Fibroblast of lung (primary cell): ENCODE data around the gene ZNF3. TPM values are rescaled to one million over a fixed set of nuclear protein-coding genes. Genes with fewer than 3 reads are reported as not detected.

Experiments used
- DNase-seq, 2 donors: peaks; one replicate each; pipeline versions ENCODE4 v3.0.0 to v3.0.0-alpha.2; 2010; ENCODE audit warnings: low read depth in 2 of 2
- H2AFZ ChIP-seq: 2 replicates; pipeline ENCODE4 v1.5.1; 2012; ENCODE audit warnings: low read length, control low read depth, inconsistent platforms
- H3K27ac ChIP-seq: 2 replicates; pipeline ENCODE4 v1.5.1; 2011; ENCODE audit warnings: low read length, control low read depth; ENCODE audit not compliant: insufficient read depth
- H3K27me3 ChIP-seq: 2 replicates; pipeline ENCODE4 v1.5.1; 2011; ENCODE audit warnings: mild to moderate bottlenecking, low read length; ENCODE audit not compliant: control insufficient read depth, insufficient read depth
- H3K36me3 ChIP-seq: 2 replicates; pipeline ENCODE4 v1.5.1; 2011; ENCODE audit warnings: low read length; ENCODE audit not compliant: control insufficient read depth, insufficient read depth
- H3K4me1 ChIP-seq: 2 replicates; pipeline ENCODE4 v1.5.1; 2011; ENCODE audit warnings: low read length; ENCODE audit not compliant: control insufficient read depth, insufficient read depth; ENCODE audit errors: extremely low read depth
- H3K4me2 ChIP-seq: 2 replicates; pipeline ENCODE4 v1.5.1; 2011; ENCODE audit warnings: low read length, control low read depth; ENCODE audit not compliant: insufficient read depth; ENCODE audit errors: extremely low read depth
- H3K4me3 ChIP-seq, 4 experiments: fragments of 200-600 bp in 1 of 4; sonication (generic) in 1 of 4; replicated peaks in 1 of 4; 2 replicates each; pipeline ENCODE4 v1.5.1; 2011 to 2016; ENCODE audit warnings: low read length in 4 of 4, low read depth in 3 of 4, mild to moderate bottlenecking in 3 of 4, control low read depth in 2 of 4, inconsistent platforms in 1 of 4, mixed read lengths in 1 of 4; ENCODE audit not compliant: insufficient read depth in 1 of 4; ENCODE audit errors: control extremely low read depth in 1 of 4
- H3K79me2 ChIP-seq: 2 replicates; pipeline ENCODE4 v1.5.1; 2012; ENCODE audit warnings: mild to moderate bottlenecking, low read length, inconsistent platforms; ENCODE audit not compliant: control insufficient read depth, insufficient read depth
- H3K9ac ChIP-seq: 2 replicates; pipeline ENCODE4 v1.5.1; 2011; ENCODE audit warnings: mild to moderate bottlenecking, low read length, control low read depth; ENCODE audit not compliant: insufficient read depth
- H3K9me3 ChIP-seq: 2 replicates; pipeline ENCODE4 v1.5.1; 2012; ENCODE audit warnings: low read depth, low read length; ENCODE audit not compliant: control insufficient read depth, insufficient read depth
- H4K20me1 ChIP-seq: 2 replicates; pipeline ENCODE4 v1.5.1; 2011; ENCODE audit warnings: low read length; ENCODE audit not compliant: control insufficient read depth, insufficient read depth; ENCODE audit errors: extremely low read depth
- EZH2 ChIP-seq: IDR thresholded peaks from 2 replicates; pipeline ENCODE4 v1.5.1; 2012; ENCODE audit warnings: low read length, control low read depth, mild to moderate bottlenecking; ENCODE audit errors: missing control alignments
- polyA plus RNA-seq, 2 donors: library from polyadenylated mRNA; depleted of rRNA in 1 of 2; stranded (reverse) in 1 of 2; unstranded in 1 of 2; fragments of >200 nt; gene quantifications; 2 replicates each; pipeline ENCODE4 v1.2.1, GENCODE V29; 2011 to 2012; ENCODE audit warnings: missing spikeins in 1 of 2
- total RNA-seq: library from RNA; depleted of rRNA; stranded (reverse); fragments of >200 nt; gene quantifications from 2 replicates; pipeline ENCODE4 v1.2.1, GENCODE V29; 2014
- TF ChIP-seq, protein P1 (sequence below), 2 donors: IDR thresholded peaks in 1 of 2; conservative IDR thresholded peaks in 1 of 2; 1 replicate in 1 of 2; 2 replicates in 1 of 2; pipeline ENCODE4 v1.5.1; 2011 to 2012; ENCODE audit warnings: low read length in 2 of 2, control low read depth in 1 of 2, inconsistent platforms in 1 of 2, low read depth in 1 of 2, mild to moderate bottlenecking in 1 of 2

The ZNF3 gene
- total and polyA plus RNA-seq, 2 donors (not counting 1 experiment from before 2014, with no cell fraction given), result 19.7 to 26.8 TPM

DNA sequence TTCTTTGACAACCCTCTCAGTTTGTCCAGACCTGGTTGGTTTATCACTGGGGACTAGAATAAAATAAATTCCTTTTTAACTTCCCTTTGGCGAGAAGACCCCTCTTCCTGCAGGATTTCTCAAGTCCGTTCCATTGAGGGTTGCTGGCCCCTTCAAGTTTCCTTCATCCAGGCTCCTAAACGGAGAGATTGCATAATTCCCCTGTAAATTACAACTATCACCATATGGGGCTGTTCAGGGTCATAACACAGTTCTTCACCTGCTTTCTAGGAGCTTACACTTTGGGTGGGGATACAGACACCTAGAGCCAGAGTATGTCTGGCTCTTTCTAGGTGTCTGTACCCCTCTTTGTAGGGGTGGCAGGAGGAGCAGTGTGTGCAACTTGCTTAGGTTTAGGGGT, 4.0 kb upstream of the ZNF3 start:
- Histone ChIP-seq H3K27ac (no peak overlapping the region), H4K20me1 (no peaks in the 10 kb centered on the region), H3K27me3 (no peaks in the 10 kb centered on the region), H3K4me3 (no peak overlapping the region), H3K79me2 (peaks cover 23% of the 10 kb centered on the region), H3K4me2 (no peak overlapping the region), H3K4me1 (peaks cover 24% of the 10 kb centered on the region), H2AFZ (no peak overlapping the region), H3K9me3 (no peaks in the 10 kb centered on the region), H3K36me3 (peaks cover 3% of the 10 kb centered on the region), H3K9ac (no peak overlapping the region)
- no peak for DNase-seq
- no peak for TF ChIP-seq EZH2
- TF ChIP-seq, protein P1, sequence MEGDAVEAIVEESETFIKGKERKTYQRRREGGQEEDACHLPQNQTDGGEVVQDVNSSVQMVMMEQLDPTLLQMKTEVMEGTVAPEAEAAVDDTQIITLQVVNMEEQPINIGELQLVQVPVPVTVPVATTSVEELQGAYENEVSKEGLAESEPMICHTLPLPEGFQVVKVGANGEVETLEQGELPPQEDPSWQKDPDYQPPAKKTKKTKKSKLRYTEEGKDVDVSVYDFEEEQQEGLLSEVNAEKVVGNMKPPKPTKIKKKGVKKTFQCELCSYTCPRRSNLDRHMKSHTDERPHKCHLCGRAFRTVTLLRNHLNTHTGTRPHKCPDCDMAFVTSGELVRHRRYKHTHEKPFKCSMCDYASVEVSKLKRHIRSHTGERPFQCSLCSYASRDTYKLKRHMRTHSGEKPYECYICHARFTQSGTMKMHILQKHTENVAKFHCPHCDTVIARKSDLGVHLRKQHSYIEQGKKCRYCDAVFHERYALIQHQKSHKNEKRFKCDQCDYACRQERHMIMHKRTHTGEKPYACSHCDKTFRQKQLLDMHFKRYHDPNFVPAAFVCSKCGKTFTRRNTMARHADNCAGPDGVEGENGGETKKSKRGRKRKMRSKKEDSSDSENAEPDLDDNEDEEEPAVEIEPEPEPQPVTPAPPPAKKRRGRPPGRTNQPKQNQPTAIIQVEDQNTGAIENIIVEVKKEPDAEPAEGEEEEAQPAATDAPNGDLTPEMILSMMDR (conservative IDR thresholded peaks at IDR 0.05 in 1 of 2, IDR thresholded peaks at IDR 0.05 in 1 of 2; ENCODE audit: low read depth in 1 of 2, low read length in 2 of 2), result no peak

DNA sequence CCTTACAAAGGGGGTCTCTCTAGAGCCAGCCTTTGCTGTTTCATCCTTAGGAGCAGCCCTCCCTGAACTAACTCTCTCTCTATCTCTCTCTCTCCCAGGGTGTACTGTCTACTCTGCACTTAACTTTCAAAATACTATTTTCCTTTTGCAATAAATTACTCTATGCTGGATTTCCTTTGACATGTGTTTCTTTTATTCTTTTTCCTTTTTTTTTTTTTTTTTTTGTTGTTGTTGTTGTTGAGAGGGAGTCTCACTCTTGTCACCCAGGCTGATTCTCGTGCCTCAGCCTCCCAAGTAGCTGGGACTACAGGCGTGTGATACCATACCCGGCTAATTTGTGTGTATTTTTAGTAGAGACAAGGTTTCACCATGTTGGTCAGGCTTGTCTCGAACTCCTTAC, 1.5 kb upstream of the ZNF3 start:
- Histone ChIP-seq H3K4me3 (no peak overlapping the region), H2AFZ (no peak overlapping the region), H3K4me2 (no peak overlapping the region), H3K79me2 (peaks cover 33% of the 10 kb centered on the region), H3K9me3 (no peaks in the 10 kb centered on the region), H3K27ac (no peak overlapping the region), H3K27me3 (no peaks in the 10 kb centered on the region), H3K9ac (no peak overlapping the region), H4K20me1 (no peaks in the 10 kb centered on the region), H3K36me3 (peaks cover 3% of the 10 kb centered on the region), H3K4me1 (peaks cover 12% of the 10 kb centered on the region)
- TF ChIP-seq EZH2, result no peak
- TF ChIP-seq, protein P1 (conservative IDR thresholded peaks at IDR 0.05 in 1 of 2, IDR thresholded peaks at IDR 0.05 in 1 of 2; ENCODE audit: low read depth in 1 of 2, low read length in 2 of 2), result no peak
- no peak for DNase-seq

DNA sequence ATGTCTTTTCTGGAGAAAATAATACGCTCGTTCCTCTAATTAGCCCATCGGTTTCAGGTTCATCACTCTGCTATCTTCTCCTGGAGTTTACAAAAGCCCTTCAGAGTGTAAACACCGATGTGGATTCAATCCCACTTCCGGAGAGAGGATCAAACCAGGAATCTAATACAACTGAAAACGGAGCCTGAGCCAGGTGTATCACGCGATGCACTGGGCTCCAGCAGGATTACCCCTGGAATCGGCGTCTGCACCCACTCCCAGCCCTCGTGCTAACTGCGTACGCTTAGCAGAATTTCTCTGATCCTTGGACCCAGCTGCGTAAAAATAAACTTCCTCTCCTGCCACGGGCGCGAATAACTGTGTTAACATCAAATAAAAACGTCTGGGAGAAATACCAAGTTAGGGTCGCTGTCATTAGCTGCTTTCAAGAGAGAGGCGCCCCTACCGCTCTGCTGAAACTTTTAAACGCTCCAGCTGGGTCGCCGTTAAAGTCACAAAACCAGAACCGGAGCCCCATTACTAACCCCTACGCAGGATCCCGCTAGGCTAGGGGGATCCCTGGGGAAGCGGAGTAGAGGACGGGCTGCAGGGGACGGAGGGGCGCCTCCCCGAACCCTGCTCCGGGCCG, 502 bp downstream of the ZNF3 start:
- no peaks in the 10 kb centered on the region for H3K9me3 ChIP-seq
- H3K9ac ChIP-seq, result peak overlapping the region; percentile 92
- TF ChIP-seq, protein P1 (conservative IDR thresholded peaks at IDR 0.05 in 1 of 2, IDR thresholded peaks at IDR 0.05 in 1 of 2; ENCODE audit: low read depth in 1 of 2, low read length in 2 of 2), result no peak
- TF ChIP-seq EZH2, result no peak
- peaks cover 43% of the 10 kb centered on the region for H3K79me2 ChIP-seq
- H2AFZ ChIP-seq, result peak overlapping the region; percentile 16
- peak; percentile 9 to 31 for DNase-seq
- H3K4me2 ChIP-seq, result peak overlapping the region; percentile 94
- peak overlapping the region; percentile 93 for H3K27ac ChIP-seq
- no peaks in the 10 kb centered on the region for H3K27me3 ChIP-seq
- H3K4me1 ChIP-seq, result peaks cover 4% of the 10 kb centered on the region
- H4K20me1 ChIP-seq, result no peaks in the 10 kb centered on the region
- H3K36me3 ChIP-seq, result peaks cover 9% of the 10 kb centered on the region
- peak overlapping the region; percentile 91 to 99 (median 94) for H3K4me3 ChIP-seq
